DND-41 (cell line): ENCODE results near the gene CYP4V2.

Experiments used
- ATAC-seq: fragments of 200-7000 bp; cut with Tn5 transposase; 3 replicates; pipeline ENCODE4 v1.9.1; 2021; ENCODE audit warnings: low read depth; ENCODE audit not compliant: insufficient read depth
- DNase-seq: peaks from one replicate; pipeline ENCODE4 v3.0.0-alpha.2; 2020
- H2AFZ ChIP-seq: 2 replicates; pipeline ENCODE4 v1.6.0; 2012; ENCODE audit warnings: low read depth, low read length
- H3K27ac ChIP-seq: 2 replicates; pipeline ENCODE4 v1.5.1; 2012; ENCODE audit warnings: low read length, inconsistent platforms
- H3K27me3 ChIP-seq: fragments of 200-600 bp; sonication (generic); 2 replicates; pipeline ENCODE4 v1.6.0; 2012; ENCODE audit warnings: low read length, mild to moderate bottlenecking, inconsistent platforms; ENCODE audit not compliant: insufficient read depth, poor library complexity
- H3K36me3 ChIP-seq: 2 replicates; pipeline ENCODE4 v1.5.1; 2012; ENCODE audit warnings: low read length, inconsistent platforms; ENCODE audit not compliant: insufficient read depth
- H3K4me1 ChIP-seq: 2 replicates; pipeline ENCODE4 v1.5.1; 2012; ENCODE audit warnings: mild to moderate bottlenecking, low read length; ENCODE audit not compliant: insufficient read depth
- H3K4me2 ChIP-seq: 2 replicates; pipeline ENCODE4 v1.6.0; 2012; ENCODE audit warnings: mild to moderate bottlenecking, moderate library complexity, low read length, inconsistent platforms; ENCODE audit not compliant: insufficient read depth
- H3K4me3 ChIP-seq, 2 experiments: fragments of 200-600 bp in 1 of 2; shearing (Covaris generic) in 1 of 2; 2 replicates each; pipeline ENCODE4 v1.5.1; 2012 to 2016; ENCODE audit warnings: inconsistent platforms in 2 of 2, low read length in 2 of 2, mild to moderate bottlenecking in 2 of 2, low read depth in 1 of 2, moderate library complexity in 1 of 2
- H3K79me2 ChIP-seq: 2 replicates; pipeline ENCODE4 v1.6.0; 2012; ENCODE audit warnings: low read length, inconsistent platforms; ENCODE audit not compliant: insufficient read depth
- H3K9ac ChIP-seq: 2 replicates; pipeline ENCODE4 v1.6.0; 2012; ENCODE audit warnings: low read depth, mild to moderate bottlenecking, inconsistent platforms, low read length, moderate library complexity
- H3K9me3 ChIP-seq: 2 replicates; pipeline ENCODE4 v1.5.1; 2012; ENCODE audit warnings: low read length, moderate library complexity, mild to moderate bottlenecking, inconsistent platforms; ENCODE audit not compliant: insufficient read depth, severe bottlenecking
- H4K20me1 ChIP-seq: 2 replicates; pipeline ENCODE4 v1.6.0; 2012; ENCODE audit warnings: low read length; ENCODE audit not compliant: insufficient read depth
- EZH2 ChIP-seq: IDR thresholded peaks from 3 replicates; pipeline ENCODE4 v1.6.1; 2012; ENCODE audit warnings: borderline replicate concordance, low read depth, mild to moderate bottlenecking, moderate library complexity, low read length, inconsistent platforms; ENCODE audit not compliant: severe bottlenecking
- TF ChIP-seq, protein P1 (sequence below): IDR thresholded peaks from 2 replicates; pipeline ENCODE4 v1.5.1; 2012; ENCODE audit warnings: borderline replicate concordance, low read length, moderate library complexity, mild to moderate bottlenecking; ENCODE audit not compliant: poor library complexity, severe bottlenecking; ENCODE audit errors: extremely low read depth

The CYP4V2 gene

DNA sequence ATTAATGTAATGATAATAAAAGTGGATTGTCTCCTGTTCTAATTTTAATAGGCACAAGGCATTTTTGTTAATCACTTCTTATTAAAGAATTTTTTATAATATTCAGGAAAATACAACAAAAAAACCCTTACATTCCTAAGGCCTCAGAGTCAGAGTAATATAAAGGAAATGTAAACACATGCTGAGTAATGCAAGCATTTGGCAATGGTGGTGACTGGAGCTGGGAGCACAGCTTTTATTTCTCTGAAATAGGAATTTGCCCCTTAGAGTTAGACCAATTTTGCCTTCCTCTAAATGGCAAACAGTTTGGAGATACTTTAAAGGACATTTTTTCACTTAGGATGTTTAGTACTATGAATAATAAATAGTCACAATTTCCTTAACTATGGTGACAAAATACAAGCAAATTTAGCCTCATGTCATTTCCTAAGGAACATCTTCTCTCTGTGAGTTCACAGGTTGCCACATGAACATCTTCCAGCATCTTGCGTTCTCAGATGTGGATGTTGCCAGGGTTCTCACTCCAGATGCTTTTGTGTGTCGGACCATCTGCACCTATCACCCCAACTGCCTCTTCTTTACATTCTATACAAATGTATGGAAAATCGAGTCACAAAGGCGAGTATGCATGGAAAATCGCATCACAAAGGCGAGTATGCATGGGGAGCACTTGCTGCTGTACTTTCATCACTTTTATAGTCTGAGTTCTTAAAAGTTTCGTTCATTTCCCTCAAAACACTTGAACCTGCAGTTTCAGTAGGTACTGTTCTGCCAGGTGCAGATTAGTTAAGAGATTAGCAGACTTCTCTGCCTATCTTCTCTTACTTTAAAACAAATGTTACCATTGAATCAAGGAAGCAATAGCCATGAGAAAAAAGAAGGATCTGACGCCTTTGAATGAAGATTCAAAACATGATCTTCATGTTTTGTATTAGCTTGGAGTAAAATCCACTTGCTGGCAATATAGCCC is 58.7 kb downstream of the CYP4V2 start:
- Histone ChIP-seq H3K79me2 (no peaks in the 10 kb centered on the region), H3K4me1 (no peaks in the 10 kb centered on the region), H3K9ac (no peak overlapping the region), H4K20me1 (no peaks in the 10 kb centered on the region), H3K27ac (no peak overlapping the region), H3K4me2 (no peak overlapping the region), H3K36me3 (no peaks in the 10 kb centered on the region), H2AFZ (no peak overlapping the region), H3K27me3 (no peaks in the 10 kb centered on the region), H3K9me3 (no peaks in the 10 kb centered on the region), H3K4me3 (no peak overlapping the region)
- DNase-seq (no peak), ATAC-seq (no peak)
- TF ChIP-seq, protein P1, sequence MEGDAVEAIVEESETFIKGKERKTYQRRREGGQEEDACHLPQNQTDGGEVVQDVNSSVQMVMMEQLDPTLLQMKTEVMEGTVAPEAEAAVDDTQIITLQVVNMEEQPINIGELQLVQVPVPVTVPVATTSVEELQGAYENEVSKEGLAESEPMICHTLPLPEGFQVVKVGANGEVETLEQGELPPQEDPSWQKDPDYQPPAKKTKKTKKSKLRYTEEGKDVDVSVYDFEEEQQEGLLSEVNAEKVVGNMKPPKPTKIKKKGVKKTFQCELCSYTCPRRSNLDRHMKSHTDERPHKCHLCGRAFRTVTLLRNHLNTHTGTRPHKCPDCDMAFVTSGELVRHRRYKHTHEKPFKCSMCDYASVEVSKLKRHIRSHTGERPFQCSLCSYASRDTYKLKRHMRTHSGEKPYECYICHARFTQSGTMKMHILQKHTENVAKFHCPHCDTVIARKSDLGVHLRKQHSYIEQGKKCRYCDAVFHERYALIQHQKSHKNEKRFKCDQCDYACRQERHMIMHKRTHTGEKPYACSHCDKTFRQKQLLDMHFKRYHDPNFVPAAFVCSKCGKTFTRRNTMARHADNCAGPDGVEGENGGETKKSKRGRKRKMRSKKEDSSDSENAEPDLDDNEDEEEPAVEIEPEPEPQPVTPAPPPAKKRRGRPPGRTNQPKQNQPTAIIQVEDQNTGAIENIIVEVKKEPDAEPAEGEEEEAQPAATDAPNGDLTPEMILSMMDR = no peak
- no peak for TF ChIP-seq EZH2

DNA sequence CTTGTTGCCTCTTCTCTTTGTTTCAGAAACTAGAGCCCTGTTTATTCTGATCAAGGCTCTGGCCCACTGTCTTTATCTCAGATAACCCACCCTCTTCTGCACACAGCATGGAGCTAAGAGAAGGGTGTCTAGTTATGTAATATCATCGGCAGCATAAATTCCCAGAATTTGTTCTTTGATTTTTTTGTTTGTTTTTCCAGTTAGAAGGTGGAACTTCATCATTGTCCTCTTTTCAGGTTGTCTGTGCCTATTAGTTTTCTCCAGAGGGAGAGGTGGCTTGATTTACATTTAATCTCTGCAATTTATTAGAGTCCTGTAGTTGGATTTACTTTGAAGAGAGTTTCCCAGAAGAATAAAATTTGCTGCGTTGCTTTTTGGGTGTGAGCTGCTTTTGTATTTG is 59.4 kb downstream of the CYP4V2 start:
- no peaks in the 10 kb centered on the region for H3K36me3 ChIP-seq
- no peak overlapping the region for H3K4me3 ChIP-seq
- no peaks in the 10 kb centered on the region for H3K27me3 ChIP-seq
- H3K27ac ChIP-seq = no peak overlapping the region
- ATAC-seq (no peak), DNase-seq (no peak)
- H3K4me2 ChIP-seq = no peak overlapping the region
- no peaks in the 10 kb centered on the region for H3K4me1 ChIP-seq
- no peak overlapping the region for H3K9ac ChIP-seq
- TF ChIP-seq EZH2 = no peak
- TF ChIP-seq, protein P1 = no peak
- no peak overlapping the region for H2AFZ ChIP-seq
- H4K20me1 ChIP-seq = no peaks in the 10 kb centered on the region
- H3K79me2 ChIP-seq = no peaks in the 10 kb centered on the region
- H3K9me3 ChIP-seq = no peaks in the 10 kb centered on the region

DNA sequence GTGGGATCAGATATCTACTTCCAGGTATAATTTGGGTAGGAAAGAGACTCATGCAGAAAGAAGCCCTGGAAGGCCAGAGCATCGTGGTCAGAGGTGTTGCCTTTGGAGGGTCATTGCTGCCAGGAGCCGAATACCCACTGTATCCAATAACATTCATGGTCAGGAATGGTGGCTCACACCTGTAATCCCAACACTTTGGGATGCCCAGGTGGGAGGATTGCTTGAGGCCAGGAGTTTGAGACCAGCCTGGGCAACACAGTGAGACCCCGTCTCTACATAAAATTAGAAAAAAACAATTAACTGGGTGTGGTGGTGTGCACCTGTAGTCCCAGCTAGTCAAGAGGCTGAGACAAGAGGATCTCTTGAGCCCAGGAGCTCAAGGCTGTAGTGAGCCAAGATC is 63.8 kb downstream of the CYP4V2 start:
- H3K27ac ChIP-seq = no peak overlapping the region

More for the DNA sequence above, 63.8 kb downstream of the CYP4V2 start:
- Histone ChIP-seq H3K4me3 (no peak overlapping the region), H3K4me1 (no peaks in the 10 kb centered on the region), H2AFZ (no peak overlapping the region), H3K79me2 (no peaks in the 10 kb centered on the region), H3K9me3 (no peaks in the 10 kb centered on the region), H3K9ac (no peak overlapping the region), H4K20me1 (no peaks in the 10 kb centered on the region), H3K36me3 (no peaks in the 10 kb centered on the region), H3K4me2 (no peak overlapping the region), H3K27me3 (no peaks in the 10 kb centered on the region)
- ATAC-seq (no peak), DNase-seq (no peak)
- TF ChIP-seq, protein P1 = no peak
- no peak for TF ChIP-seq EZH2
